PC-9 (cell line): ENCODE measurements around the gene ATG4D. TPM values are rescaled to one million over a fixed set of nuclear protein-coding genes. Genes with fewer than 3 reads are reported as not detected.
A peak's percentile ranks its signal among the peaks of the same experiment; 100 is the strongest.
"Not testable (repeated sequence)": the region's sequence is repeated elsewhere in the genome, so short reads cannot be mapped to it uniquely, and the experiment has no call there.

Source experiments
- BruUV-seq: library from RNA; stranded (reverse); fragments of 400-500 nt; replicated peaks from 2 replicates; lab custom pipeline; 2021; lab: Mats Ljungman, UMichigan
- CTCF ChIA-PET: fragments of 300-600 bp; sonication (Branson Sonifier 250); formaldehyde crosslinking; loops from one replicate; lab custom pipeline; 2022; ENCODE audit warnings: antibody characterized with exemption; lab: Charles Lee
- POLR2A ChIA-PET: fragments of 300-600 bp; sonication (Branson Sonifier 250); formaldehyde crosslinking; loops from one replicate; lab custom pipeline; 2022; ENCODE audit warnings: antibody characterized with exemption; ENCODE audit not compliant: unreplicated experiment; lab: Charles Lee
- DNase-seq, 2 experiments: peaks; one replicate each; pipeline versions ENCODE4 v3.0.0 to v3.0.0-alpha.2; 2015 to 2022; ENCODE audit warnings: mixed read lengths in 1 of 2
- H2AFZ ChIP-seq: fragments of 200-600 bp; sonication (generic); 2 replicates; pipeline ENCODE4 v1.8.1; 2017; ENCODE audit warnings: antibody characterized with exemption
- H3F3A ChIP-seq: fragments of 200-600 bp; sonication (generic); 2 replicates; pipeline ENCODE4 v1.8.1; 2017; ENCODE audit warnings: antibody characterized with exemption, mild to moderate bottlenecking, low read depth; ENCODE audit not compliant: insufficient read depth
- H3K27ac ChIP-seq: fragments of 200-600 bp; sonication (generic); 2 replicates; pipeline ENCODE4 v1.6.1; 2016; ENCODE audit warnings: mixed run types
- H3K27me3 ChIP-seq: fragments of 200-600 bp; sonication (generic); 2 replicates; pipeline ENCODE4 v1.6.1; 2016; ENCODE audit warnings: low read depth, mixed run types; ENCODE audit not compliant: insufficient read depth
- H3K36me3 ChIP-seq: fragments of 200-600 bp; sonication (generic); 2 replicates; pipeline ENCODE4 v1.6.1; 2016; ENCODE audit warnings: low read depth, mixed run types
- H3K4me1 ChIP-seq: fragments of 200-600 bp; sonication (generic); replicated peaks from 2 replicates; pipeline ENCODE4 v1.6.1; 2016; ENCODE audit warnings: mixed run types; ENCODE audit not compliant: insufficient read depth
- H3K4me2 ChIP-seq: fragments of 200-600 bp; sonication (generic); 2 replicates; pipeline ENCODE4 v1.6.1; 2017; ENCODE audit warnings: mixed run types
- H3K4me3 ChIP-seq: fragments of 200-600 bp; sonication (generic); 2 replicates; pipeline ENCODE4 v1.6.1; 2016; ENCODE audit warnings: mixed run types
- H3K79me2 ChIP-seq: fragments of 200-600 bp; sonication (generic); 2 replicates; pipeline ENCODE4 v1.6.1; 2017; ENCODE audit warnings: low read depth, mixed run types
- H3K9me2 ChIP-seq: fragments of 200-600 bp; sonication (generic); 2 replicates; pipeline ENCODE4 v1.8.1; 2017; ENCODE audit warnings: mild to moderate bottlenecking; ENCODE audit not compliant: insufficient read depth
- H3K9me3 ChIP-seq: fragments of 200-600 bp; sonication (generic); 2 replicates; pipeline ENCODE4 v1.8.1; 2016; ENCODE audit warnings: low read depth; ENCODE audit not compliant: insufficient read depth
- H4K20me1 ChIP-seq: fragments of 200-600 bp; sonication (generic); 2 replicates; pipeline ENCODE4 v1.8.1; 2017; ENCODE audit not compliant: insufficient read depth
- EZH2 ChIP-seq: fragments of 200-600 bp; sonication (generic); IDR thresholded peaks from 2 replicates; pipeline ENCODE4 v1.8.0; 2017; ENCODE audit warnings: antibody characterized with exemption, low read depth
- intact Hi-C: fragments of 100-400 bp; cut with micrococcal nuclease; formaldehyde crosslinking; loops from one replicate; pipeline ENCODE4 v1.10.0; 2022; ENCODE audit not compliant: unreplicated experiment
- total RNA-seq: library from RNA; stranded (reverse); gene quantifications from 2 replicates; pipeline ENCODE4 v1.2.3, GENCODE V29; 2021
- TF ChIP-seq, protein P1 (sequence below): fragments of 200-600 bp; sonication (generic); conservative IDR thresholded peaks from 2 replicates; pipeline ENCODE4 v1.6.1; 2017; ENCODE audit warnings: mixed run types, antibody characterized with exemption, mild to moderate bottlenecking, moderate library complexity

Gene ATG4D
- total RNA-seq, 1 experiment from 2014 or later: 40.2 TPM

DNA sequence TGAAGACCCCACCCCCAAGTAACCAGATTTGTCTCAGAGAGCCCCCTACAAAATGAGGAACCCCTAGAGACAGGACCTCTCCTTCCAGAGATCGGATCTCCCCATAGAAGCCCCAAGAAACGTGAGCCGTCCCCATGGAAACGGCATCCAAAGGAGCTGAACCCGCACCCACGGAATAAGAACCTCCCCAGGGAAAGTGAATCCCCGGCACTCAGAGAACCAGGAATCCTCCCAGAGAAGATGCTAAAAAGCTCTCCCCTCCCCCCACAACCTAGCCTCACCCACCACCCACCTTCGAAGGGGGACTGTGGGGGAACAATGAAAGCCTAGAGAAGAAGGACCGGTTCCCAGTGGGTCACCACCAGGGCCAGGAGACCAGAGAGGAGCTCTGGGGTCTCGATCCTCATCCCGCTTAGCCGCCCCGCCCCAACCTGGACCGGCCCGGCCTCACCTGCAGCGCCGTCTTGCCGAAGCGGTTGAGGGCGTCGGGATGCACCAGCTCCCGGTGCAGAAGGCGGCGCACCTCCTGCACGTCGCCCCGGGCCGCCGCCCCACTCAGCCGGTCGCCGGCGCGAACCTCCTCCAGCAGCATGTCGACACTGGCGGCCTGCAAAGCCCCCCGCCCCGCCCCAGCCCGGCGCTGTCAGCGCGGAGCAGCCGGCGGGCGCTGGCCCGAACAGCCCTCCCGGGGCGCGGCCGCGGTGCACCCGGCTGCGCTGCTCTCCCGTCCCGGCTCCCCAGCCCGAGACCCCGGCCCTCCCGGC lies 24.5 kb downstream of the ATG4D start:
- Histone ChIP-seq H3K4me1 (peaks cover 30% of the 10 kb centered on the region), H3K4me3 (peak overlapping the region; percentile 90), H3K9me3 (no peaks in the 10 kb centered on the region), H3K9me2 (no peaks in the 10 kb centered on the region), H2AFZ (peak overlapping the region; percentile 59; the same call in 1 of the 2 replicates), H3F3A (peaks cover 49% of the 10 kb centered on the region), H3K4me2 (peak overlapping the region; percentile 78), H3K36me3 (no peaks in the 10 kb centered on the region), H3K27me3 (no peaks in the 10 kb centered on the region), H3K27ac (no peak overlapping the region), H4K20me1 (peaks cover 9% of the 10 kb centered on the region), H3K79me2 (peaks cover 22% of the 10 kb centered on the region)
- no peak for DNase-seq
- ChIA-PET POLR2A (interaction anchor here (0.9 kb wide), 1 partner anchor 44 kb away, joined by 4 read pairs; no protein-coding TSS in a partner anchor), CTCF (interaction anchor here (1.0 kb wide), 1 partner anchor 132 kb away, joined by 4 read pairs; no protein-coding TSS in a partner anchor)
- TF ChIP-seq, protein P1, sequence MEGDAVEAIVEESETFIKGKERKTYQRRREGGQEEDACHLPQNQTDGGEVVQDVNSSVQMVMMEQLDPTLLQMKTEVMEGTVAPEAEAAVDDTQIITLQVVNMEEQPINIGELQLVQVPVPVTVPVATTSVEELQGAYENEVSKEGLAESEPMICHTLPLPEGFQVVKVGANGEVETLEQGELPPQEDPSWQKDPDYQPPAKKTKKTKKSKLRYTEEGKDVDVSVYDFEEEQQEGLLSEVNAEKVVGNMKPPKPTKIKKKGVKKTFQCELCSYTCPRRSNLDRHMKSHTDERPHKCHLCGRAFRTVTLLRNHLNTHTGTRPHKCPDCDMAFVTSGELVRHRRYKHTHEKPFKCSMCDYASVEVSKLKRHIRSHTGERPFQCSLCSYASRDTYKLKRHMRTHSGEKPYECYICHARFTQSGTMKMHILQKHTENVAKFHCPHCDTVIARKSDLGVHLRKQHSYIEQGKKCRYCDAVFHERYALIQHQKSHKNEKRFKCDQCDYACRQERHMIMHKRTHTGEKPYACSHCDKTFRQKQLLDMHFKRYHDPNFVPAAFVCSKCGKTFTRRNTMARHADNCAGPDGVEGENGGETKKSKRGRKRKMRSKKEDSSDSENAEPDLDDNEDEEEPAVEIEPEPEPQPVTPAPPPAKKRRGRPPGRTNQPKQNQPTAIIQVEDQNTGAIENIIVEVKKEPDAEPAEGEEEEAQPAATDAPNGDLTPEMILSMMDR: no peak
- no peak for TF ChIP-seq EZH2
- intact Hi-C loops: loop anchor here (2.0 to 10.0 kb wide), 3 partner anchors 146 to 303 kb away; partner anchors contain the start of genes CDC37 and PDE4A
- BruUV-seq: no TSS peak

DNA sequence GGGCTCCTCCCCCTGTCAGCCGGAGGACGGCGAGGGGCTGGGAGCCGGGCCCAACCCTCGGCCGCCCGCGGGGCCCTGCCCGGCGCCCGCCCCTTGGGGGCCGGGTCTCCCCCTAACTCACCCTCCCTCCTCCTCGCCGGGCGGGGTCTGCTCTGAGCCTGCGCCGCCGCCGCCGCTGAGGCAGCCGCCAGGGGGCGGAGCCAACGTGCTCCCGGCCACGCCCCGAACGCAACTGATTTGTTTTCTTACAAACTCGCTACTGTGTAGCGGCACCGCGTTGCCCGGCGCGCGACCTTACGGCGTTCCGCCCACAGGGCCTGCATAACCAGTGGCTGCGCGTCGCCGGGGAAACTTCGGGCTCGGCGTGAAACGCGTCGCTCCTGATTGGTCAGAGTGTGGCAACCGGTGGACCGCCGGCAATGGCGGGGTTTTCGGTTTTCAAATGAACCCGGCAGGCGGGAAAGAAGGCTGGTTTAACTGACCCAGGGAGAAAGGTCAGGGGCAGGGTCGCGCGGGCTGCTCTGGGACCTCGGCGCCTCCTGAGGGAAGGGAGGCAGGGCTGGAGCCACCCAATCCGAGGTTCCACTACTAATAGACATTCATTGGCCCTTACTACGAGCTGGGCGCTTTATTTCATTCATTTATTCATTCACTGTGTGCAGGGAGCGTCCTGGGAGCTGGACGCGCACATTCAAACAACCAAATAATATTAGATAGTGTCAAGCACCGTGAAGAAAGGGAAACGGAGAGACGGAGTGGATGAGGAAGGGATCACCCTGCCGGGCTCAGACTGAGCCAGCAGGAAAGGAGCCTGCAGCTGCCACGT lies 25.3 kb downstream of the ATG4D start, which contains the start of gene CDKN2D:
Gene CDKN2D, minus strand, starts transcription at position 154 of the 826 bp plus-strand sequence. CDS start 326 bp downstream, outside the sequence.
- POLR2A ChIA-PET: interaction anchor here (0.6 to 0.9 kb wide), 2 partner anchors 44 to 132 kb away, joined by 4 read pairs; partner anchors contain the start of gene QTRT1
- Histone ChIP-seq H3K9me2 (no peaks in the 10 kb centered on the region), H3K27me3 (no peaks in the 10 kb centered on the region), H3K36me3 (no peaks in the 10 kb centered on the region), H3K4me3 (peak within 1 kb of the TSS; percentile 90), H3K4me1 (peaks cover 30% of the 10 kb centered on the region), H3F3A (peaks cover 52% of the 10 kb centered on the region), H2AFZ (peak within 1 kb of the TSS; percentile 79), H3K79me2 (peaks cover 15% of the 10 kb centered on the region), H3K9me3 (no peaks in the 10 kb centered on the region), H4K20me1 (peaks cover 9% of the 10 kb centered on the region), H3K27ac (peak within 1 kb of the TSS; percentile 70), H3K4me2 (peak within 1 kb of the TSS; percentile 100)
- DNase-seq: peak; percentile 98 to 99
- TSS peak; percentile 95 for BruUV-seq
- no peak for TF ChIP-seq EZH2
- TF ChIP-seq, protein P1: peak; percentile 64
- CTCF ChIA-PET: interaction anchor here (1.0 kb wide), 1 partner anchor 131 kb away, joined by 4 read pairs; no protein-coding TSS in a partner anchor
- intact Hi-C loops: loop anchor here (1.0 to 10.0 kb wide), 4 partner anchors 67 to 304 kb away; partner anchors contain the start of genes CDC37 and PDE4A

DNA sequence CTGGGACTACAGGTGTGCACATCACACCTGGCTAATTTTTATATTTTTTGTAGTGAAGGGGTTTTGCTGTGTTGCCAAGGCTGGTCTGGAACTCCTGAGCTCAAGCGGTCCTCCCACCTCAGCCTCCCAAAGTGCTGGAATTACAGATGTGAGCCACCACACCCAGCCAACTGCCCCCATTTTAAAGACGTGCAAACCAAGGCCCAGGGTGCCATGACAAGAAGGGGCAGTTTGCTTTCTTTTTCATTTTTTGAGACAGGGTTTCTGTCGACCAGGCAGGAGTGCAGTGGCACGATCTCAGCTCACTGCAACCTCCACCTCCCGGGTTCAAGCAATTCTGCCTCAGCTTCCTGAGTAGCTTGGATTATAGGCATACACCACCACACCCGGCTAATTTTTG lies 30.1 kb downstream of the ATG4D start:
- intact Hi-C loops: loop anchor here (10.0 kb wide), 1 partner anchor 639 kb away; the partner anchor contains the start of gene OLFM2
- DNase-seq, H3K9me3 ChIP-seq, POLR2A ChIA-PET, H3K9me2 ChIP-seq, H3K4me2 ChIP-seq, H3K27ac ChIP-seq, H3K36me3 ChIP-seq, H3K4me3 ChIP-seq, H2AFZ ChIP-seq, H3K79me2 ChIP-seq, H4K20me1 ChIP-seq, H3K4me1 ChIP-seq, H3K27me3 ChIP-seq: not testable (repeated sequence)
- BruUV-seq: TSS peak; percentile 5
- CTCF ChIA-PET: interaction anchor here (0.5 to 1.3 kb wide), 2 partner anchors 47 to 74 kb away, joined by 6 to 27 read pairs; no protein-coding TSS in a partner anchor
- H3F3A ChIP-seq: peaks cover 46% of the 10 kb centered on the region
